Loucy (cell line): ENCODE measurements around the gene PUM1.

Experiments used
- CTCF ChIP-seq: fragments of 200-600 bp; sonication (generic); conservative IDR thresholded peaks from 2 replicates; pipeline ENCODE4 v1.5.1; 2014; ENCODE audit warnings: mild to moderate bottlenecking, antibody characterized with exemption, low read length
- EZH2phosphoT487 ChIP-seq: fragments of 200-600 bp; IDR thresholded peaks from 2 replicates; pipeline ENCODE4 v1.6.1; 2018; ENCODE audit warnings: antibody characterized with exemption, mild to moderate bottlenecking, moderate library complexity, borderline replicate concordance

DNA sequence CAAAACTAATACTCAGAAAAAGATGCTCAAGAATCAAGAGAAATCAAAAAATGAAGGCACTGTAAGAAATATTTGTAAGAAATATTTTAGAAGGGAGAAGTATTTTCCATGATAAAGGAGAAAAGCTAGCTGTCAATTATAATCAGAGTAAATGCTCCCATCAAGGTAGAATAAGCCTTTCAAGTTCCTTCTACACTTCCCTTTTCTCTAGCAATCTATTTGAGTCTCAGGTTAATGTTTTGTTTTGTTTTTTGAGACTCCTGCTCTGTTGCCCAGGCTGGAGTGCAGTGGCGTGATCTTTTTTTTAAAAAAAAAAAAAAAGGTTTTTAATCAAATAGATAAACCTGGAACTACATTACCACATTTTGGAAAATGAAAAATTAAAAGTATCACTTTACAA is 33.3 kb downstream of the PUM1 start:
- TF ChIP-seq CTCF (no peak), EZH2phosphoT487 (no peak)
